ENCODE measurements around the gene SLCO1B1. TPM values are rescaled to one million over a fixed set of nuclear protein-coding genes. Genes with fewer than 3 reads are reported as not detected.

The SLCO1B1 gene
- total RNA-seq, 4 donors from 2014 or later: not detected

DNA sequence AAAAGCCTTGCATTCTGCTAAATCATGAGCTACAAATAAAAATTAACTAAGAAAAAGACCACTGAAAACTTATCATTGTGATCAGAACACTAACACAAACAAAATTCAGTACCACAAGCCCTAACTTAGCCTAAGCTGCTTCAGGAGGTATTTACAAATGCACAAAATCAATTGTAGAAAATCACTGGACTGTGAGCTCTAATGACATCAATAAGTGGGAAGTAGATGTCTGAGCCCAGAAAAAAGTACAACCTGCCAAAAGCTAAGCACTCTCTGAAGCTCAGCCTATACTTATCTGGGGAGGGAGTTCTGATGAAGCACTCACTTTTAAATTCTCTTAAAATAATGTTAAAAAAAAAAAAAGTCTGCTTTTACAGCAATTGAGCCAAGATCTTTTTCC is 92.9 kb downstream of the SLCO1B1 start:
- intact Hi-C loops (cut with DNase I; ENCODE audit: low total_unique reads): no loop called here
- DNase-seq (ENCODE audit: low spot score in 2 of 2): no peak
- H3K4me3 ChIP-seq (ENCODE audit: low read depth, poor library complexity, severe bottlenecking): no peak overlapping the region
- no peak for TF ChIP-seq POLR2A (IDR thresholded peaks at IDR 0.05)

DNA sequence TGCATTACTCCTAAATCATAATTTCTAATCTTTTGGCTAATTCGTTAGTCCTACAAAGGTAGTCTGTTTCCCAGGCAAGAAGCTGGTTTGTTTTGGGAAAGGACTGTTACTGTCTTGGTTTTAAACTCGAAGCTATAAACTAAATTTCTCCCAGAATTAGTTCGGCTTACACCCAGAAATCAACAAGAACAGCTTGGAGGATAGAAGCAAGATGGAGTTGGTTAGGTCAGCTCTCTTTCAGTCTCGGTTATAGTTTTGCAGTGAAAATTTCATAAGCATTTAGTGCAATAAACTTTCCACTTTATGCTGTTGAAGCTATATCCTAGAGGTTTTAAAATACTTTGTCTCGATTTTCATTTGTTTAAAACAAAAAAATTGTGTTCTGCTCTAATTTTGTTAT is 103.4 kb downstream of the SLCO1B1 start:
- no peak for DNase-seq (ENCODE audit: low spot score in 2 of 2)
- TF ChIP-seq, protein P1, sequence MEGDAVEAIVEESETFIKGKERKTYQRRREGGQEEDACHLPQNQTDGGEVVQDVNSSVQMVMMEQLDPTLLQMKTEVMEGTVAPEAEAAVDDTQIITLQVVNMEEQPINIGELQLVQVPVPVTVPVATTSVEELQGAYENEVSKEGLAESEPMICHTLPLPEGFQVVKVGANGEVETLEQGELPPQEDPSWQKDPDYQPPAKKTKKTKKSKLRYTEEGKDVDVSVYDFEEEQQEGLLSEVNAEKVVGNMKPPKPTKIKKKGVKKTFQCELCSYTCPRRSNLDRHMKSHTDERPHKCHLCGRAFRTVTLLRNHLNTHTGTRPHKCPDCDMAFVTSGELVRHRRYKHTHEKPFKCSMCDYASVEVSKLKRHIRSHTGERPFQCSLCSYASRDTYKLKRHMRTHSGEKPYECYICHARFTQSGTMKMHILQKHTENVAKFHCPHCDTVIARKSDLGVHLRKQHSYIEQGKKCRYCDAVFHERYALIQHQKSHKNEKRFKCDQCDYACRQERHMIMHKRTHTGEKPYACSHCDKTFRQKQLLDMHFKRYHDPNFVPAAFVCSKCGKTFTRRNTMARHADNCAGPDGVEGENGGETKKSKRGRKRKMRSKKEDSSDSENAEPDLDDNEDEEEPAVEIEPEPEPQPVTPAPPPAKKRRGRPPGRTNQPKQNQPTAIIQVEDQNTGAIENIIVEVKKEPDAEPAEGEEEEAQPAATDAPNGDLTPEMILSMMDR (IDR thresholded peaks at IDR 0.05): no peak
- TF ChIP-seq POLR2A (IDR thresholded peaks at IDR 0.05): no peak
- 73 to 75% methylated on average over 5 of the region's 5 CpGs for WGBS, 2 donors
- no peak overlapping the region for H3K4me3 ChIP-seq (ENCODE audit: low read depth, poor library complexity, severe bottlenecking)
- intact Hi-C loops (cut with DNase I; ENCODE audit: low total_unique reads): no loop called here

DNA sequence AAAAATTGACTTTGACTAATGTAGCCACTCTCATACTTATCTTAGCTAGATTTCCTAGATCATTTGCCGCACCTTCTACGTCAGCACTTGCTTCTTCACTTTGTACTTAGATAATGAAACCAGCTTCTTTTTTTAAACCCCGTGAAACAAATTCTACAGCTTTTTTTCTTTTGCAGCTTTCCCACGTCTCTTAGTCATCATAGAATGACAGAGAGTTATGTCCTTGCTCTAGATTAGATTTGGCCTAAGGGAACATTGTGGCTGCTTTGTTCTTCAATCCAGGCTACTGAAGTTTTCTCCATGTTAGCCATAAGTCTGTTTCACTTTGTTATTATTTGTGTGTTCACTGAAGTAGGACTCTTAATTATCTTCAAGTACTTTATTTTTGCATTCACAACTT is 108.9 kb downstream of the SLCO1B1 start:
- intact Hi-C loops (cut with DNase I; ENCODE audit: low total_unique reads): no loop called here
- WGBS, 2 donors: 68 to 85% methylated on average over 4 of the region's 4 CpGs

DNA sequence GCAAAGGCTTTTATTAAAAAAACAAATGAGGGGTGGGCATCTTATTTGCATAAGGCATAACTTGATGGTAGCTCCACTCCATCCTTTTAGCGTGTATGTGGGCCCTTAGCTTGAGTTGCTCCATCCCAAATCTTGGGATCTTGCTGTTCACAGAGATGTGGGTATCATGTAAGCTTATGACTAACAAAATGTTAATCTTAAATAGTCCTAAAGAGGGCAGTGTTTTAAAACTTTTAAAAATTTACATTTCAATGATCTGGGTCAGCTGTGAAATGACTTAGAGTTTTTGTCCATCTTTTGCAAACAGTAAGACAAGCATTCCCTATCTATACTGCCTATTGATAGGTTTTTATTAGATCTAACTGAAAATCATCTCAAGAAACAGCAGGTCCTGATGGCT is 117.7 kb downstream of the SLCO1B1 start:
- no peak for DNase-seq (ENCODE audit: low spot score in 2 of 2)
- no peak for TF ChIP-seq POLR2A (IDR thresholded peaks at IDR 0.05)
- TF ChIP-seq, protein P1 (IDR thresholded peaks at IDR 0.05): no peak
- 71 to 92% methylated on average over 1 of the region's 1 CpG for WGBS, 2 donors
- no peak overlapping the region for H3K4me3 ChIP-seq (ENCODE audit: low read depth, poor library complexity, severe bottlenecking)
- intact Hi-C loops (cut with DNase I; ENCODE audit: low total_unique reads): no loop called here

More for the DNA sequence above, 108.9 kb downstream of the SLCO1B1 start:
- H3K4me3 ChIP-seq (ENCODE audit: low read depth, poor library complexity, severe bottlenecking): no peak overlapping the region
- DNase-seq (ENCODE audit: low spot score in 2 of 2): no peak
- TF ChIP-seq, protein P1 (IDR thresholded peaks at IDR 0.05): no peak
- no peak for TF ChIP-seq POLR2A (IDR thresholded peaks at IDR 0.05)

DNA sequence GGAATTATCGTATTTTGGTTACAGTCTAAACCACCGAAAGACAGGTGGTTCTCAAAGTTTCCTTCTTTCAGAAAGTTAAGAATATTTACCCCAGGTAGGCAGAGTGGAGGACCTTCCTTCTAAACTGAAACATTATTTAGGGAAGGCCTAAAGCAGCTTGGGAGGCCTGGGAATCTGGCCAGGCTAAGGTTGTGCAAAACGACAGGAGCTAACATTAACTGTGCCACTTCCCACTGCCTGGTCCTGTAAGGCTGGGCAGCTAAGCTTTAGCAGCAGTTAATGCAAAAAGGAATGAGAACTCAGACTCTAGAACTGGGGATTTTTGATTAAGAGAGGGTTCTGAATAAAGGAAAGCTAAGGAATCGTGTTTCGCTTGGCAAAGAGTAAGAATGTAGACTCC is 121.1 kb downstream of the SLCO1B1 start:
- 78 to 86% methylated on average over 5 of the region's 5 CpGs for WGBS, 2 donors
- DNase-seq (ENCODE audit: low spot score in 2 of 2): no peak

DNA sequence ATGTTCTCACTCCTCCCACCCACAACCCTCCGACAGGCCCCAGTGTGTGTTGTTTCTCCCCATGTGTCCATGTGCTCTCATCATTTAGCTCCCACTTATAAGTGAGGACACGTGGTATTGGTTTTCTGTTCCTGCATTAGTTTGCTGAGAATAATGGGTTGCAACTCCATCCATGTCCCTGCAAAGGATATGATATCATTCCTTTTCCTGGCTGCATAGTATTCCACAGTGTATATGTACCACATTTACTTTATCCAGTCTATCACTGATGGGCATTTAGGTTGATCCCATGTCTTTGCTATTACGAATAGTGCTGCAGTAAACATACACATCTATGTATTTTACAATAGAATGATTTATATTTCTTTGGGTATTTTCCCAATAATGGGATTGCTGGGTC is 126.2 kb downstream of the SLCO1B1 start:
- intact Hi-C loops (cut with DNase I; ENCODE audit: low total_unique reads): no loop called here
- no peak overlapping the region for H3K4me3 ChIP-seq (ENCODE audit: low read depth, poor library complexity, severe bottlenecking)
- 73 to 83% methylated on average over 3 of the region's 3 CpGs for WGBS, 2 donors
- TF ChIP-seq, protein P1 (IDR thresholded peaks at IDR 0.05): no peak
- no peak for TF ChIP-seq POLR2A (IDR thresholded peaks at IDR 0.05)
- DNase-seq (ENCODE audit: low spot score in 2 of 2): no peak

More for the DNA sequence above, 121.1 kb downstream of the SLCO1B1 start:
- no peak overlapping the region for H3K4me3 ChIP-seq (ENCODE audit: low read depth, poor library complexity, severe bottlenecking)
- TF ChIP-seq POLR2A (IDR thresholded peaks at IDR 0.05): no peak
- TF ChIP-seq, protein P1 (IDR thresholded peaks at IDR 0.05): no peak
- intact Hi-C loops (cut with DNase I; ENCODE audit: low total_unique reads): no loop called here

Data from lower leg skin (tissue), 4 donors.